Stimulated activated naive B cell treated with anti-CD40 and anti-IgM and Interleukin-4, amounts not matched to agents 10 μg/mL and 1 μg/mL and 100 μg/mL, for 72 hours (primary cell): ENCODE results near the gene ACR.
A peak's percentile ranks its signal among the peaks of the same experiment; 100 is the strongest.

Source experiments
- ATAC-seq, 2 donors: fragments of 150-1000 bp; cut with Tn5 transposase; replicated peaks; 2 replicates each; pipeline ENCODE4 v1.10.0; 2021; ENCODE audit warnings: moderate library complexity in 1 of 2
- DNase-seq: peaks from one replicate; pipeline ENCODE4 v3.0.0; 2021
- H3K27ac Mint-ChIP-seq: one replicate; pipeline ENCODE4 v1.8.0; 2022; ENCODE audit warnings: mild to moderate bottlenecking, mixed read lengths
- H3K27me3 Mint-ChIP-seq, 2 donors: one replicate each; pipeline ENCODE4 v1.8.0; 2022; ENCODE audit warnings: mixed read lengths in 2 of 2
- H3K36me3 Mint-ChIP-seq, 2 donors: one replicate each; pipeline ENCODE4 v1.8.0; 2022; ENCODE audit warnings: mixed read lengths in 2 of 2, mild to moderate bottlenecking in 1 of 2
- H3K4me1 Mint-ChIP-seq, 2 donors: one replicate each; pipeline ENCODE4 v1.8.0; 2022; ENCODE audit warnings: mixed read lengths in 2 of 2, mild to moderate bottlenecking in 1 of 2
- H3K4me3 Mint-ChIP-seq, 2 donors: one replicate each; pipeline ENCODE4 v1.8.0; 2022; ENCODE audit warnings: mild to moderate bottlenecking in 2 of 2, mixed read lengths in 2 of 2, moderate library complexity in 1 of 2
- H3K9me3 Mint-ChIP-seq, 2 donors: one replicate each; pipeline ENCODE4 v1.8.0; 2022; ENCODE audit warnings: mixed read lengths in 2 of 2, mild to moderate bottlenecking in 1 of 2

The ACR gene

GRCh38 chr22:50729391-50730012 is 8.5 kb upstream of the ACR start:
- ATAC-seq (peak; percentile 36 to 45), DNase-seq (no peak)
- Mint-ChIP-seq H3K4me3 (no peak overlapping the region), H3K36me3 (no peaks in the 10 kb centered on the region), H3K27ac (no peak overlapping the region), H3K4me1 (peaks cover 8 to 9% of the 10 kb centered on the region in 2 donors), H3K9me3 (no peaks in the 10 kb centered on the region), H3K27me3 (no peaks in the 10 kb centered on the region)

- peaks cover 0 to 4% of the 10 kb centered on the region in 2 donors for H3K27me3 Mint-ChIP-seq
- no peak overlapping the region for H3K27ac Mint-ChIP-seq
- no peak for DNase-seq
- no peak overlapping the region for H3K4me3 Mint-ChIP-seq
- peaks cover 6 to 8% of the 10 kb centered on the region in 2 donors for H3K4me1 Mint-ChIP-seq
- no peaks in the 10 kb centered on the region for H3K36me3 Mint-ChIP-seq
- ATAC-seq = no peak
- no peaks in the 10 kb centered on the region for H3K9me3 Mint-ChIP-seq
These were observed 7.8 kb upstream of the ACR start for GRCh38 chr22:50730013-50730891.

GRCh38 chr22:50730941-50731661 is 6.9 kb upstream of the ACR start:
- Mint-ChIP-seq H3K36me3 (no peaks in the 10 kb centered on the region), H3K4me3 (no peak overlapping the region), H3K9me3 (no peaks in the 10 kb centered on the region)

GRCh38 chr22:50731811-50732624 is 6.0 kb upstream of the ACR start:
- Mint-ChIP-seq H3K9me3 (no peaks in the 10 kb centered on the region), H3K4me1 (peaks cover 6% of the 10 kb centered on the region in 2 donors), H3K27ac (no peak overlapping the region), H3K27me3 (peaks cover 0 to 8% of the 10 kb centered on the region in 2 donors), H3K36me3 (no peaks in the 10 kb centered on the region), H3K4me3 (no peak overlapping the region)
- peak; percentile 61 to 65 for ATAC-seq
- no peak for DNase-seq

More at GRCh38 chr22:50730941-50731661, 6.9 kb upstream of the ACR start:
- no peak overlapping the region for H3K27ac Mint-ChIP-seq
- DNase-seq (no peak), ATAC-seq (no peak)
- H3K4me1 Mint-ChIP-seq = peaks cover 6% of the 10 kb centered on the region in 2 donors
- H3K27me3 Mint-ChIP-seq = peaks cover 0 to 8% of the 10 kb centered on the region in 2 donors

- Mint-ChIP-seq H3K27ac (no peak overlapping the region), H3K4me3 (no peak overlapping the region), H3K4me1 (peaks cover 6% of the 10 kb centered on the region in 2 donors), H3K36me3 (no peaks in the 10 kb centered on the region), H3K27me3 (peaks cover 0 to 8% of the 10 kb centered on the region in 2 donors), H3K9me3 (no peaks in the 10 kb centered on the region)
- ATAC-seq = no peak
- DNase-seq = no peak
These were observed 5.3 kb upstream of the ACR start for GRCh38 chr22:50732681-50733080.

- H3K27ac Mint-ChIP-seq = no peak overlapping the region
- DNase-seq (no peak), ATAC-seq (no peak)
- no peak overlapping the region for H3K4me3 Mint-ChIP-seq
- peaks cover 4 to 12% of the 10 kb centered on the region in 2 donors for H3K27me3 Mint-ChIP-seq
- peaks cover 6% of the 10 kb centered on the region in 2 donors for H3K4me1 Mint-ChIP-seq
- H3K36me3 Mint-ChIP-seq = no peaks in the 10 kb centered on the region
- H3K9me3 Mint-ChIP-seq = no peaks in the 10 kb centered on the region
These were observed 4.3 kb upstream of the ACR start for GRCh38 chr22:50733521-50734342.

GRCh38 chr22:50734343-50734771 is 3.6 kb upstream of the ACR start:
- Mint-ChIP-seq H3K36me3 (no peaks in the 10 kb centered on the region), H3K9me3 (no peaks in the 10 kb centered on the region), H3K4me1 (peaks cover 4 to 6% of the 10 kb centered on the region in 2 donors), H3K27me3 (peaks cover 5 to 15% of the 10 kb centered on the region in 2 donors), H3K27ac (no peak overlapping the region), H3K4me3 (no peak overlapping the region)
- ATAC-seq (no peak), DNase-seq (no peak)

GRCh38 chr22:50734986-50735738 is 2.8 kb upstream of the ACR start:
- Mint-ChIP-seq H3K9me3 (no peaks in the 10 kb centered on the region), H3K27ac (no peak overlapping the region), H3K4me3 (no peak overlapping the region), H3K36me3 (no peaks in the 10 kb centered on the region), H3K27me3 (peaks cover 5 to 15% of the 10 kb centered on the region in 2 donors), H3K4me1 (peaks cover 0 to 4% of the 10 kb centered on the region in 2 donors)
- no peak for DNase-seq
- no peak for ATAC-seq

- Mint-ChIP-seq H3K27ac (no peak overlapping the region), H3K9me3 (no peaks in the 10 kb centered on the region), H3K4me3 (no peak overlapping the region), H3K27me3 (peaks cover 5 to 15% of the 10 kb centered on the region in 2 donors), H3K36me3 (no peaks in the 10 kb centered on the region), H3K4me1 (peaks cover 0 to 4% of the 10 kb centered on the region in 2 donors)
- DNase-seq = no peak
- no peak for ATAC-seq
These were observed 2.3 kb upstream of the ACR start for GRCh38 chr22:50735739-50736030.

GRCh38 chr22:50738649-50739227 is 734 bp downstream of the ACR start:
- H3K27me3 Mint-ChIP-seq = peaks cover 5 to 15% of the 10 kb centered on the region in 2 donors
- H3K4me3 Mint-ChIP-seq = no peak overlapping the region
- no peak overlapping the region for H3K27ac Mint-ChIP-seq
- ATAC-seq = no peak
- DNase-seq = no peak
- no peaks in the 10 kb centered on the region for H3K36me3 Mint-ChIP-seq
- no peaks in the 10 kb centered on the region for H3K4me1 Mint-ChIP-seq
- no peaks in the 10 kb centered on the region for H3K9me3 Mint-ChIP-seq

GRCh38 chr22:50739279-50739691 is 1.3 kb downstream of the ACR start:
- Mint-ChIP-seq H3K27me3 (peaks cover 5 to 15% of the 10 kb centered on the region in 2 donors), H3K27ac (no peak overlapping the region), H3K4me3 (no peak overlapping the region), H3K4me1 (no peaks in the 10 kb centered on the region), H3K36me3 (no peaks in the 10 kb centered on the region), H3K9me3 (no peaks in the 10 kb centered on the region)
- DNase-seq (no peak), ATAC-seq (no peak)

GRCh38 chr22:50739894-50740293 is 1.9 kb downstream of the ACR start:
- no peak for DNase-seq
- no peak overlapping the region for H3K4me3 Mint-ChIP-seq
- H3K27ac Mint-ChIP-seq = no peak overlapping the region
- no peak for ATAC-seq
- peaks cover 5 to 14% of the 10 kb centered on the region in 2 donors for H3K27me3 Mint-ChIP-seq
- H3K36me3 Mint-ChIP-seq = no peaks in the 10 kb centered on the region
- no peaks in the 10 kb centered on the region for H3K4me1 Mint-ChIP-seq
- H3K9me3 Mint-ChIP-seq = no peaks in the 10 kb centered on the region
